Kidney epithelial cell (primary cell): ENCODE measurements around the gene ISY1. TPM values are rescaled to one million over a fixed set of nuclear protein-coding genes. Genes with fewer than 3 reads are reported as not detected.
A peak's percentile ranks its signal among the peaks of the same experiment; 100 is the strongest.

Experiments
- DNase-seq: peaks from one replicate; pipeline ENCODE4 v3.0.0-alpha.2; 2010; ENCODE audit warnings: low read depth
- H3K27me3 ChIP-seq: 2 replicates; pipeline ENCODE4 v1.6.0; 2011; ENCODE audit warnings: low read length; ENCODE audit not compliant: control insufficient read depth, insufficient read depth
- H3K36me3 ChIP-seq: 2 replicates; pipeline ENCODE4 v1.5.1; 2011; ENCODE audit warnings: low read length; ENCODE audit not compliant: control insufficient read depth, insufficient read depth
- H3K4me3 ChIP-seq: 2 replicates; pipeline ENCODE4 v1.5.1; 2011; ENCODE audit warnings: low read depth, mild to moderate bottlenecking, control low read depth, low read length
- total RNA-seq: library from RNA; depleted of rRNA; stranded (reverse); fragments of >200 nt; gene quantifications from 2 replicates; pipeline ENCODE4 v1.2.3, GENCODE V29; 2015
- TF ChIP-seq, protein P1 (sequence below): IDR thresholded peaks from 2 replicates; pipeline ENCODE4 v1.5.1; 2011; ENCODE audit warnings: mild to moderate bottlenecking, moderate library complexity, low read length, control low read depth, inconsistent platforms; ENCODE audit not compliant: insufficient read depth, poor library complexity, severe bottlenecking

Gene ISY1
- total RNA-seq, 1 donor from 2014 or later: 27.7 TPM

GRCh38 chr3:129184396-129184657 lies 23.5 kb upstream of the ISY1 start:
- Histone ChIP-seq H3K36me3 (no peaks in the 10 kb centered on the region), H3K4me3 (peak overlapping the region; percentile 67), H3K27me3 (no peaks in the 10 kb centered on the region)
- no peak for DNase-seq
- TF ChIP-seq, protein P1, sequence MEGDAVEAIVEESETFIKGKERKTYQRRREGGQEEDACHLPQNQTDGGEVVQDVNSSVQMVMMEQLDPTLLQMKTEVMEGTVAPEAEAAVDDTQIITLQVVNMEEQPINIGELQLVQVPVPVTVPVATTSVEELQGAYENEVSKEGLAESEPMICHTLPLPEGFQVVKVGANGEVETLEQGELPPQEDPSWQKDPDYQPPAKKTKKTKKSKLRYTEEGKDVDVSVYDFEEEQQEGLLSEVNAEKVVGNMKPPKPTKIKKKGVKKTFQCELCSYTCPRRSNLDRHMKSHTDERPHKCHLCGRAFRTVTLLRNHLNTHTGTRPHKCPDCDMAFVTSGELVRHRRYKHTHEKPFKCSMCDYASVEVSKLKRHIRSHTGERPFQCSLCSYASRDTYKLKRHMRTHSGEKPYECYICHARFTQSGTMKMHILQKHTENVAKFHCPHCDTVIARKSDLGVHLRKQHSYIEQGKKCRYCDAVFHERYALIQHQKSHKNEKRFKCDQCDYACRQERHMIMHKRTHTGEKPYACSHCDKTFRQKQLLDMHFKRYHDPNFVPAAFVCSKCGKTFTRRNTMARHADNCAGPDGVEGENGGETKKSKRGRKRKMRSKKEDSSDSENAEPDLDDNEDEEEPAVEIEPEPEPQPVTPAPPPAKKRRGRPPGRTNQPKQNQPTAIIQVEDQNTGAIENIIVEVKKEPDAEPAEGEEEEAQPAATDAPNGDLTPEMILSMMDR: no peak

DNA sequence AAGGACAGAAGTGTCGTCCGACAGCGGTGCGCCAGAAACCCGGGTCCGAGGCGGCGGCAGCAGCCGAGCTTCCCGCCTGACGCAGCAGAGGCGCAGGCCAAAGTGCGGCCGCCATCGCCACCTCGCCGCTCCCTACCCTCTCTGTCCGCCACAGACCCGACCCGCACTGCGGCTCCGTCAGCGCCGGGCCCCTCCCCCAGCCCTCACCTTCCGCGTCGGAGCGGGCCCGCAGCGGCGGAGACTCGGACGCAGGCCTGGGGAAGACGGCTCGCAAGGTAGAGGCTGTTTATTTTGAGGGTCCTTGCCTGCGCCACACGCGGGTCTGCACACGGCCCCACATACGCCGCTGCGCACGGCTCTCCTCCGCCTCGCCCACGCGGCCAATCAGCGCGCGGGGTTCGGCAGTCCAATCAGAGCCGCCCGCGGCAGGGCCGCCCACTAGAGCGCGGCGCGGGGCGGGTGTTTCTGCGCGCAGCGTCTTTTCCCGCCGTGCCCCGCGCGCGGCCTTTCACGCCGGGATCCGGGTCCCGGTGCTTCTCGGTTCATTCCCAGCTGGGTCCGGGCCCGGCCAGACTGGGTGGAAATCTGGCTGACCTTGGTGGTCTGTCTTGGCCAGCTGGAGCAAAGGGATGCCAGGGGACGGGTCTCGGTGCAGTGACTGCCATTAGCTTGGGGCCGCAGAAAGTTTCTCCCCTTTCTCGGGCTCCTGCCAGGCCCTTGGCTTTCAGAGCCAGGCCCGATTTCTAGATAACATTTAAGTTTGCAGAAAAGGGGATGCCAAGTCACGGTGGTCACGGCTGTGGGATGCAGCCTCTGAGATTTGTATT lies 22.9 kb upstream of the ISY1 start, which contains the start of gene CNBP:
Gene CNBP, minus strand, starts transcription at position 328 of the 827 bp plus-strand sequence. CDS start 12,139 bp downstream, outside the sequence.
- Histone ChIP-seq H3K36me3 (no peaks in the 10 kb centered on the region), H3K27me3 (no peaks in the 10 kb centered on the region), H3K4me3 (peak within 1 kb of the TSS; percentile 67)
- TF ChIP-seq, protein P1: no peak
- DNase-seq: peak; percentile 61

DNA sequence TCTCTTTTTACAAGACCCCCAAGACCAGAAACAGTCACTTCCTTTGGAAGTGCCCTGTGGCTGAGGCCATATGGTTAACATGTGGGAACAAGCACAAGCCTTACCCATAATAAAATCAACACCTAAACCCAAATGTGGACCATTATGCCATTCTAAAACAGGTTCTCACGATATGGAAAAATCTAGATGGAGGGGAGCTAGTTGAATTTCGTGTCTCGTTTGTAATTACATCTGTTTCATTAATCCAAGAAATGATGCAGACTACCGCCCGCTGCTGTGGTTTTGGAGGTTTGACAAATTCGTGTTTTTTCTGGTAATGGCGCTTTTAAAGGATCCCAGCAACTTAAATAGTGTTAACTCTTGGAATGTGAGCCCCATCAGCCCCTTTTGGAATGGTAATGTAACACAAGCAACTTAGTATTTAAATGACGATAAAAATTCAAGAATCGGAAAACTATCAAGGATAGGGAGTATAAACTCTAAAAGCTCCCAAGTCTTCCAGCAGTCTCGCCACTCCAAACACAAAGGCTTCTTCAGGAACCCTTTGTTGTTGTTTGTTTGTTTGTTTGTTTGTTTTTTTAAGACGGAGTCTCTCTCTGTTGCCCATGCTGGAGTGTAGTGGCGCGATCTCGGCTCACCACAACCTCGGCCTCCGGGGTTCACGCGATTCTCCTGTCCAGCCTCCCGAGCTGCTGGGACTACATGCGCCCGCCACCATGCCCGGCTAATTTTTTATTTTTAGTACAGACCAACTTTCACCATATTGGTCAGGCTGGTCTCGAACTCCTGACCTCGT lies 21.7 kb upstream of the ISY1 start:
- peak overlapping the region; percentile 67 for H3K4me3 ChIP-seq
- H3K36me3 ChIP-seq: no peaks in the 10 kb centered on the region
- DNase-seq: no peak
- no peaks in the 10 kb centered on the region for H3K27me3 ChIP-seq
- TF ChIP-seq, protein P1: no peak

DNA sequence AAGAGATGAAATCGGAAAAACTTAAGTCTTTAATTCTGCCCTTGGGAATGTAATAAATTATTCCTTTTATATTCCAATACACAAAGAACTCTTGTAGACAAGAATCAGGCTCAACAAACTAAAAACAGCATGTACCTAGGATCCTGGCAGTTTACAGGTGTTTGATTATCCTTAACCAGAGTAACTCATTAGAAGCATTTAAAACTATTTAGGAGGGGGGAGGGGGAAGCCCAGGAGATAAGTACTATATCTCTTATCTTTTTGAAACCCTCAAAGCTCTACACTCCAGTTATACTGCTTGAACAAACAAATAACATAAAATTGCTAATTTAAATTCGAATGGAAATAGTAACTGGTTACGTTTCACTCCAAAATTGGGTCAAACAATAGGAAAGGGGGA lies 21.0 kb upstream of the ISY1 start:
- no peaks in the 10 kb centered on the region for H3K36me3 ChIP-seq
- TF ChIP-seq, protein P1: no peak
- H3K27me3 ChIP-seq: no peaks in the 10 kb centered on the region
- DNase-seq: no peak
- H3K4me3 ChIP-seq: peak overlapping the region; percentile 67

DNA sequence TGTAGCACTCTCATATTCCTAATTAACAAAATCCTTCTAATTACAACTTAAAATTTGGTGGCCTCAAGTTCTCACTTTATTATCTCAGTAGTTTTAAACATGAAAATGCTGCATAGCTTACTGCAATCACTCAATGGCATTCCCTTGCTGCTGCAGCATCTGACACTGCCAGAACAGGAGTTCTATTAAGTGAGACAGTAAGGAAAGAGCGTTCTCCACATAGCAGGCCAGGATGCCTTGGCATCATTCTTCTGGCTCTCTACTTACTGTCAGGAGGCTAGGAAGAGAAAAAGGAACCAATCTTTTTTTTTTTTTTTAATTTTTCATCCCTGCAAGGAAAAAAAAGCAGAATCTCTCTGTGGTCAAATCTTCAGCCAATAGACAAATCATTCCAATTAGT lies 19.6 kb upstream of the ISY1 start:
- TF ChIP-seq, protein P1: no peak
- H3K36me3 ChIP-seq: no peaks in the 10 kb centered on the region

More for the DNA sequence above, 19.6 kb upstream of the ISY1 start:
- Histone ChIP-seq H3K27me3 (no peaks in the 10 kb centered on the region), H3K4me3 (no peak overlapping the region)
- DNase-seq: no peak
